Activated CD4-positive, alpha-beta T cell treated with anti-CD3 and anti-CD28 coated beads, Interleukin-2, Interleukin-4, amounts not matched to agents 100 ng/mL and 50 ng/mL, durations not matched to agents 16 hours and 8 hours (primary cell): Measurements from ENCODE around the gene NT5M.
A peak's percentile ranks its signal among the peaks of the same experiment; 100 is the strongest.

Experiments used
- DNase-seq: peaks from one replicate; pipeline ENCODE4 v3.0.0-alpha.2; 2020; ENCODE audit warnings: low spot score

Gene NT5M

DNA sequence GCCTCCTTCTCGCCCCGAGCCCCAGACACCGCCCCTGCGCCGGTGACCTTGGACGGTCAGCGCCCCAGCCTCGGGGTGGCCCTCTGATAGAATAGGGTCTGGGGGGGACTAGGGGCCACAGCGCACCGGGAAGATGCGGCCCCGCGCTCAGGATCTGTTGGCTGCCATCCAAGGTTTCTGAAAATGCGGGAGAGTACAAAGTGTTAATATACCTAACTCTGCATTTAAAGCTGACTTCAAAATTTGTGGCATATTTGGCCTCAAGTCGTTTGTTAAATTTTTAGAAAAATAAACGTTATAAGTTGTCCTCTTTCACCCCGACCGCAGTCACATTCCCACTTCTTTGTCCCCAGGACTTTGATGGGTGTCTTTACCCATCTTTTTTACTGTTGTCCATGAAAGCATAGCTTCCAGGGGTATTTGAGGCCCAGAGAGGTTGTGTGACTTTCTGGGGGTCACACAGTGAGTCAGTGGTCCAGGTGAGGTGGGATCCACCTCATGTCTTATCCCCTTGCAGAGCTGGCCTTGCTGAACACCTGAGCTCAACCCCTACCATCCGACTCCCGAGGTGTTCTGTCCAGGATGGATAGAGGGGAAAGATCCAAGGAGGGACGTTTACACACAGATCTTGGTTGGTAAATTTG, 796 bp downstream of the NT5M start:
- DNase-seq: no peak

- peak; percentile 63 for DNase-seq
These were observed 1.4 kb downstream of the NT5M start for GRCh38 chr17:17304521-17304985.

DNA sequence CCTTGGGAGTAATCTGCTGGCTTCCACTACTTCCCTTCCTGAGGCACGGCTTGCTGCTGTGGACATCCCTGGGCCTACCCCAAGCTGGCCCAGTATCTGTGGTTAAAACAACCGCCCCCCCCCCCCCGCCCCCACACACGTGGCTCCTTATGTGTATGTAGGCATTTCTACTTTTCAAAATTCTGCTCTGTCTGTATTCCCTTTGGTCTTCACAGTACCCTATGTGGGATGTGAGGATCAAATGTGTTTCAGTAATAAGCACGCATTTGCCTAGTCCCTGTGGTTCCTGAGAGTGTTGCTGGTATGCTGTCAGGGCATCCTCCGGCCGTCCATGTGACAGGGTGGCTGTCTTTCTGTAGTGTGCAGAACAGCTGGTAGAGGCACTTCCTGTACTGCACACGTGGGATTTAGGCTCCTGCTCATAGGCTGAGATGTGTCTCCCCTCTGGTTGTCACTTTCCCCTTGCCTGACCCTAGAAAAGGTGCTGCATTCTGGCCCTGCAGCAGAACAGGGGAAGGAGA, 2.2 kb downstream of the NT5M start:
- DNase-seq: peak; percentile 67

- DNase-seq: no peak
These were observed 6.2 kb downstream of the NT5M start for GRCh38 chr17:17309356-17309755.

GRCh38 chr17:17313350-17313991, 10.3 kb downstream of the NT5M start:
- DNase-seq: peak; percentile 74

DNA sequence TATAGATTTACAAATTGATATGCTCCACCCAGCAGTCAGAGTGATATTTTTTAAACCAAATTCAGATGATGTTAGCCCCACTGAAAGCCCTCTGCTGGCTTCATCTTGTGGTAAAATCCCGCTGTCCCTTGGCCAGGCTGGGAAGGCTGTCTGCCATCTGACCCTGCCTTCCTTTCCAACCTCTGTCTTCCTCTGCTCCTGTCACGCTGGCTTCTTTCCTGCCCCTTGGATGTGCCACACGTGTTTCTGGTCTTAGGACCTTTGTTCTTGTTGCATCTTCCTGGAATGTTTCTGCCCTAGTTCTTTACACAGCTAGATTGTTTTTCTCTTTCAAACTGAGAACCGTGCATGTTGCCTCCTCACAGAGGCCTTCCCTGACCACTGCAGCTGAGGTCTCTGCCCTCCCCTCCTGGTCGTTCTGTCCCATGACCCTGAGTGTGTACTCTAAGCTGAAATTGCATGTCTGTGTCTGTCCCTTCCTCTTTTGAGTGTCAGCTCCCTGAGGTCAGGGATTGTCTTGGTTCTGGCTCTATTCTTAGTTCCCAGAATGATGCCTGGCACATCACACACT, 11.4 kb downstream of the NT5M start:
- no peak for DNase-seq

DNA sequence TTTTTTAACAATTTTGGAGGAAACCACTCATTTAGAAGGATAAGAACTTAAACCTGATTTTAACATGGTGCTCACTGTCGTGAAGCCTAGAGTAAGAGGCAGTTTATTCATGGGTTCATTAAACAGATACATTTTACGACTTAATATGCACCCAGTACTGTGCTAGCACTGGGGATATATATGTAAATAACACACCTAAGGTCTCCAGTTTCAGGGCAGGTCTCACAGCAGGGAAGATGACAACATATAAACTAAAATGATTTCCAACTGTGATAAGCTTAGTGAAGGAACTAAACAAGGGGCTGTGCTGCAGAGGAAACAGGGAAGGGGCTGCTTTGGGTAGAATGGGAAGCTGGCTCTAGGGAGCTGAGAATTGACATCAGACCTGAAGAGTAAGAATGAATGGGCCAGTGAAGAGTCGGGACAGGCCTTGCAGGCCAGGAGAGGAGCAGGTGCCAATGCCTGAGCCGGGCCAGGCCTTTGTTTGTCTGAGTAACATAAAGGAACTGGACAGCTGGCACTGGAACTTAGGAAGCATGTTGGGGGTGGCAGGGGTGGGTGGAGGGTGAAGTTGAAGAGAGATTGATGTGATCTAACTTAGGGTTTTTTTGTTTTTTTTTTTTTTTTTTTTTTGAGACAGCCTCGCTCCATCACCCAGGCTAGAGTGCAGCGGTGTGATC, 12.1 kb downstream of the NT5M start:
- no peak for DNase-seq

DNA sequence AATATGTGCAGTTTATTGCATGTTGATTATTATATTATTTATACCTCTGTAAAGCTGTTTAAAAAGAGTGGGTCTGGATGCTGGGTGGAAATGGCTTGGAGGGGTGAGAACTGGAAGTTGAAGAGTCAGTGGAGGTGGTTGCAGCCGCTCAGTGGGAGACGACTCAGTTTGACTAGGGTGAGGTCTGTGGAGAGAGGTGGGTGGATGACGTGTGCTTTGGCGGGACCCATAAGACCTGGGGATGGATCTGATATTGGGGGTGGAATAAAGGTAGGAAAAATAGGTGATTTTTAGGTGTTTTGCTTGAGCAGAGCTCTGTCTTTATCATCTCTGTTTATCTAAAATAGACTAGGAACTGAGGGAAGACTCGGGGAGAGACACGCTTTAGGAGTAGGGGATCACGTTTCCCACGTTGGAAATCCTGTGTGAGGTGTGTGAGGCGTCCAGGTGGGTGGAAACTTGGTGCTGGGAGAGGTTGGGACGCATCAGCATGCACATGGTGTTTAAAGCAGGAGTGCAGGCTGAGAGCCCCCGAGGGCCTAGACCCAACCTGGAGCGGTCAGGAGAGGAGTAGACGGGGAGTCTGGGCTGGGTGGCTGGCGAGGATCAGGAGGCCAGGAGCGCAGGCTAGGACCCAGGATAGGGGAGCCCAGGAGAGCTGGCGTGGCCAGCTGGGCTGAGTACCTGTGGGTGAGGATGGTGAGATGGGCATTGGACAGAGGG, 17.2 kb downstream of the NT5M start:
- no peak for DNase-seq

- no peak for DNase-seq
These were observed 17.7 kb downstream of the NT5M start for GRCh38 chr17:17320911-17321220.

- no peak for DNase-seq
These were observed 18.3 kb downstream of the NT5M start for GRCh38 chr17:17321356-17322025.

DNA sequence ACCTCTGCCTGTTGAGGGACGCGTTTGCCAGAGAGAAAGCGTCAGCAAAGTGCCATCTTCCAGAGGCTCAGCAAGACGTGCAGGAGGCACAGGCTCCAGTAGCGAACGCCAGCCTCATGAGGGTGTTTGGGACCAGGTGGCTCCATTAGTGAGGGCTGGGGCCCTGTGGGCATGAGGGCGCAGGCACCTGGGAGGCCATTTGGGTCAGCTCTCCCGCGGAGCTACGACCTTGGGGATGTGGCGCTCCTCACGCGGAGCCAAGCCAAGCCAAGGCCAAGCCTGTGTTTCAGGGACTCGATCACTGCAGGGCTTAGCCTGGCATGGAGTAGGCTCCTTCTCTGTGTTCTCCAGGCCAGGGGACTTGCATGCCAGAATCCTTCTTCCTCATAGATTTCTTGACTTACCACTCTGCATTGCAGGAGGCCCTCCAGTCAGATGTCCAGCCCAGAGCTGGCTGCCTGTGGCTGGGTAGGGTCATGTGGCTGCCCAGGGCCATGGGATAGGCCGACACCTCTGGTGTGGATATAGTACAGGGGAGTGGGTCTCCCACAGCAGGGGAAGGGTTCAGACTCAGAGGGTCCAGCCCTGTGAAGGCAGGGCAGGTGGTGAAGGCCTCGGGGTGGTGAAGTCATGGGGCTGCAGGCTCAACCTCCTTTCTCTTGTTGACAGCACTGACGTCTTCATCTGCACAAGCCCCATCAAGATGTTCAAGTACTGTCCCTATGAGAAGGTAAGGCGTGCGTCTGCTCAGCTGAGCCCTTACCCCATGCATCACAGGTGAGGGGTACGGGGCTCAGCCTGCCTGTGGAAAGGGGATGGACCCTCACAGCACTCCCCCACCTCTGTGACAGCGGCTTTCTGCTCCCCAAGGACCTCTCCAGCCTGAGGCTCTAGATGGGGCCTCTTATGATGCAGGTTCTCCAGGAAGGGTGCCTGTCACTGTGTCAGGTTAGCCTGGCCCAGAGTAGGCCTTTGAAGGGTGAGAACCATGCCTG, 19.6 kb downstream of the NT5M start:
- no peak for DNase-seq

DNA sequence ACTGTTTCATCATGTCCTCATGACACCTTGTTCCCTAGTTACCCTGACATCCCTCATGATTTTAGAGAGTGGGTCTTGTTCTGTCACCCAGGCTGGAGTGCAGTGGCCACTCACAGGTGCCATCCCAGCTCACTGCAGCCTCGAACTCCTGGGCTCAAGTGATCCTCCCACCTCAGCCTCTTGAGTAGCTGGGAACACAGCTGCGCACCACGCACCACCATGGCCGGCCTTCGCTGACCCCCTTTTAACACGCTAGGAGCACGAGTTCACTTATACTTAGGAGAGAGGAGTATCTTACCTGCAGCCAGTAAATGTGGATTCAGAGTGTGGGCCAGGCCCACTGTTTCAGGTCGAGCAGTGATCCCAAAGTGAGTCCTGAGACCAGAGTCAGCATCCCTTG, 21.4 kb downstream of the NT5M start:
- DNase-seq: no peak

DNA sequence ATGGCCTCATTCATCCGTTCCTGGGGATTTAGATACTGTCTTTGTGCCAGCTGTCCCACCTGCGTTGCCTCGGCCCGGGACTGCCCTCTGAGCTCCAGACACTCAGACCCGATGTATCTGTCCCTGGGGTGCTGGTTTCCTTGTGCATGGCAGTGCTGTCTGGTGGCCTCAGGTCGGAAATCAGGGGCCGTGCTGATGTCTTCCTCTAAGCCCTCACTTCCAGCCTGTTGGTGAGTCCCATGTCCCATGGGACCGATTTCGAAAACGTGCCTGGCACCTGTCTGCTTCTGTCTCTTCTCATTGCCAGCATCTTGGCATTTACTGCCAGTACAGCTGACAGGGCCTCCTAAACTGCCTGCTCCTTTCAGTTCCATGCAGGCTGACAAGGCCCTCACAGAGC, 22.1 kb downstream of the NT5M start:
- DNase-seq: no peak

- DNase-seq: no peak
These were observed 22.6 kb downstream of the NT5M start for GRCh38 chr17:17325816-17326215.

DNA sequence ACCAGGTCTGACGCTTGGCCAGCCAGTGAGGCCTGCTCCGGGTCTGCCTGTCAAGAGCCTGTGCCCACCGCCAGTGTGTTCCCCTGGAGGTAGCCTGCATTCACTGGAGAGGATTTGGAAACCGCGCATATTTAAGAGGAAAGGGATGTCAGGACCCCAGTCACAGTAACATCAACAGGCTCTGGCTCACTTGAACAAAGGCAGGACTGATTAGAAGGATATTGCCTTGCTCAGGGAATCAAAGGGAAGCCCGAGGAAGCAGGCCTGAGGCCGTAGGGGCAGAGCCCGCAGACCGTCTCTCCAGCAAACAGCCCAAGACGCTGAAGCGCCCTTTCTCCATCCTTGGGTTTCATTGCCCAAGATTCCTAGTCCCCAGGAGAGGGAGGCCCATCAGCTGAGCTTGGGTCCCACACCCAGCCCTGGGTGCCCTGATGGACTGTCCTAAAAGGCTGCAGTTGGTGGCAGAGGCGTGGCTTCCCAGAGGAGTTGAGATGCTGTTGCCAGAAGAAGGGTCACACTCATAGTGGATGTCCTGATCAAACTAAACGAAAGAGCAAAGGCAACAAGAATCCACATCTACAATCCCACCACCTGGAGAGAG, 23.2 kb downstream of the NT5M start:
- no peak for DNase-seq

DNA sequence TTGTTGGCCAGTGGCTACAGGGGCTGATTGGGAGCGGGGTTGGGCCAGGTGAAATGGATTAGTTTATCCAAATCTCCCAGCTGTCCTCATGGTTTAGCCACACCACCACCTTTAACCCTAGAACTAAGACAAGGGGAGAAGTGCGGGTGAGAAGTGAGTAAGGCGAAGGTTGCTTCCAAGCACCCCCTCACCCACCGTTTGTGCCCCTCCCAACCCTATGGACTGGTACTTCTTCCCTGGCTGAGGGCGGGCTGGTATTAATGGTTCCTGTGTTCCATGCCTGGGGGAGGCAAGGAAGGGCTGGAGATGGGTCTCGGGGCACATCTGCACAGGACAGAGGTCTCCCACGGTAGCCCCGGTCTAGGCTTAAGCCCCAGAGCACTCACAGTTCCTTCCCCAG, 25.1 kb downstream of the NT5M start:
- no peak for DNase-seq

DNA sequence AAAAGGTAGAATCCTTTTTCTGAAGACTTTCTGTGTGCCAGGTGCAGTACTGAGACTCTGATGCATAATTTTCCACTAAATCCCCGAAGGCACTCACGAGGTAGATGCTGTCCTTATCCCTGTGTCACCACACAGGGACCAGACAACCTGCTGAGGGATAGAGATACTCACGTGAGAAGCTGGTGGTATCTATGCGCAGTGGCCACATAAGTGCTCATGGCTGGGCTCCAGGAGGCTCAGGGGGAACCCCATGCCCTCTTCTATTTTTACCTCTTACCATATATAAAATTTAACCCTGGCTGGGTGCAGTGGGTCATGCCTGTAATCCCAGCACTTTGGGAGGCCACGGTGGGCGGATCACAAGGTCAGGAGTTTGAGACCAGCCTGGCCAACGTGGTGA, 38.3 kb downstream of the NT5M start:
- no peak for DNase-seq

- DNase-seq: no peak
These were observed 39.2 kb downstream of the NT5M start for GRCh38 chr17:17342242-17342945.

- no peak for DNase-seq
These were observed 40.1 kb downstream of the NT5M start for GRCh38 chr17:17343160-17343735.
